ENCODE data around the gene TGFB2. TPM values are rescaled to one million over a fixed set of nuclear protein-coding genes. Genes with fewer than 3 reads are reported as not detected.
A peak's percentile ranks its signal among the peaks of the same experiment; 100 is the strongest.

Gene TGFB2
- total and polyA plus RNA-seq, 8 donors, result 0.35 to 13.6 (median 2.3) TPM; not detected in 1

DNA sequence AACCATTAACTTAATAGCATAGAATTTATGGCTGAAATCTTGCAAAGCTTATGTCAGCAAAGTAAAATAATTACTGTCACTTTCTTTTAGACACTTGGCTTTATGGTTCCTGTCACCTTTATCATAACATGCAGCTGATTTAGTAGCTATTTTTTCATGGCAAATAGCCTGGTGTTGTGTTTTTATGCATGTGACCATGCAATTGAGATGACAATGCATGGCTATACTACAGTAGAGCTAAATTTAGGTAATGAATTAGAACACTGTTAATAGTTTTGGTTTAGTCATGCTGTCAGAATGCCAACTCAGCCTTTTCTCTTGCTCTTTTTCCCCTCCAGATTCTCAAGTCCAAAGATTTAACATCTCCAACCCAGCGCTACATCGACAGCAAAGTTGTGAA, 88.6 kb downstream of the TGFB2 start:
- no peak overlapping the region for H3K4me3 ChIP-seq
- WGBS, 5 donors, result 75 to 97% (median 92%) methylated on average over 2 of the region's 2 CpGs
- peak in 1 of 2 donors; percentile 26 for DNase-seq
- H3K36me3 ChIP-seq, result no peaks in the 10 kb centered on the region
- intact Hi-C loops (cut with DNase I; ENCODE audit: low total_unique reads), result no loop called here
- no peak overlapping the region for H3K27ac ChIP-seq
- no peaks in the 10 kb centered on the region for H3K9me3 ChIP-seq
- no peaks in the 10 kb centered on the region for H3K27me3 ChIP-seq
- peaks cover 0 to 5% (median 0%) of the 10 kb centered on the region in 4 donors for H3K4me1 ChIP-seq
- TF ChIP-seq POLR2AphosphoS5 (IDR thresholded peaks at IDR 0.05) (no peak), CTCF (IDR thresholded peaks at IDR 0.05) (no peak), POLR2A (IDR thresholded peaks at IDR 0.05) (no peak), EP300 (IDR thresholded peaks at IDR 0.05) (no peak)

- intact Hi-C loops (cut with DNase I; ENCODE audit: low total_unique reads), result no loop called here
- peaks cover 0 to 5% (median 0%) of the 10 kb centered on the region in 4 donors for H3K4me1 ChIP-seq
- no peak for DNase-seq
- 80 to 93% (median 90%) methylated on average over 5 of the region's 5 CpGs for WGBS, 5 donors
- no peaks in the 10 kb centered on the region for H3K36me3 ChIP-seq
- H3K4me3 ChIP-seq, result no peak overlapping the region
- H3K27ac ChIP-seq, result no peak overlapping the region
- H3K9me3 ChIP-seq, result no peaks in the 10 kb centered on the region
- no peaks in the 10 kb centered on the region for H3K27me3 ChIP-seq
- TF ChIP-seq EP300 (IDR thresholded peaks at IDR 0.05) (no peak), CTCF (IDR thresholded peaks at IDR 0.05) (no peak), POLR2A (IDR thresholded peaks at IDR 0.05) (no peak), POLR2AphosphoS5 (IDR thresholded peaks at IDR 0.05) (no peak)
These were observed 90.4 kb downstream of the TGFB2 start for GRCh38 chr1:218435528-218435927.

DNA sequence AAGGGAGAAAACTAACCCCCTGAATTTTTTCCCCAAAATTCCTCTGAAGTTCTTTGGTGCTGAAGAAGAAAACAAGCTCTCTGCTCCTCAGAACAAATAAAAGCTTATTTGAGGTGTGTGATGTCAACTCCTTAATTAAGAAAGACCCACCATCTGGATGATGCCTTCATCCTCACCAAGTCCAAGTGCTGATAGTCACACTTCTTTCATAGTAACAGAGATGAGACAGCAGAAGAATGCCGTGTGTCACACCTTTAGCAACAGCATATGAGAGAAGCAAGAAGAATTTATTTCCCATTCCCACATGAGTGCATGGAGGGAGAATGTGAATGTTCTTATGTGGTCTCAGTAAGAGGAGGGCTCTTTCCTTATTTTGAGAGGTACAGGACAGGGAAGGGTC, 91.2 kb downstream of the TGFB2 start:
- intact Hi-C loops (cut with DNase I; ENCODE audit: low total_unique reads), result no loop called here
- no peaks in the 10 kb centered on the region for H3K9me3 ChIP-seq

DNA sequence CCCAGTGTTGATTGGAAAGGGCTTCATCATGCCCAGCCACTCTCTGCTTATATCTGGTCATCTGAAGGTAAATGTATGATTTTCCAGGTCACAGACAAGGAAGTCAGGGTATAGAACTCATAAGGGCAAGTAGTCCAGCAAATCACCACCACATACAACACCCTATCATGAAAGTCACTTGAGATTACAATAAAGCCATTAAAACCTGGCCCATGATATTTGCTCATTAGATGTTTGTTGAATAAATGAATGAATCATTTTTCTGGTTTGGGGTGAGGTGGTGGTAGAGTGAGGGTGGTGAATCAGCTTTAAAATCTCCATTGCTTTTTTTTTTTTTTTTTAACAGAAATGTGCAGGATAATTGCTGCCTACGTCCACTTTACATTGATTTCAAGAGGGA, 91.9 kb downstream of the TGFB2 start:
- Histone ChIP-seq H3K4me3 (no peak overlapping the region), H3K9me3 (no peaks in the 10 kb centered on the region), H3K4me1 (peaks cover 0 to 5% (median 0%) of the 10 kb centered on the region in 4 donors), H3K36me3 (no peaks in the 10 kb centered on the region), H3K27me3 (no peaks in the 10 kb centered on the region), H3K27ac (no peak overlapping the region)
- intact Hi-C loops (cut with DNase I; ENCODE audit: low total_unique reads), result no loop called here
- DNase-seq, result no peak
- WGBS, 5 donors, result 46 to 78% (median 58%) methylated on average over 1 of the region's 1 CpG
- TF ChIP-seq POLR2AphosphoS5 (IDR thresholded peaks at IDR 0.05) (peak in 1 of 3 donors; percentile 60), EP300 (IDR thresholded peaks at IDR 0.05) (no peak)

More for the DNA sequence above, 91.2 kb downstream of the TGFB2 start:
- DNase-seq, result no peak
- no peak overlapping the region for H3K27ac ChIP-seq
- WGBS, 5 donors, result 77 to 97% (median 95%) methylated on average over 1 of the region's 1 CpG
- H3K4me1 ChIP-seq, result peaks cover 0 to 5% (median 0%) of the 10 kb centered on the region in 4 donors
- no peak for TF ChIP-seq EP300 (IDR thresholded peaks at IDR 0.05)
- no peak for TF ChIP-seq POLR2AphosphoS5 (IDR thresholded peaks at IDR 0.05)
- TF ChIP-seq POLR2A (IDR thresholded peaks at IDR 0.05), result no peak
- no peak for TF ChIP-seq CTCF (IDR thresholded peaks at IDR 0.05)
- no peaks in the 10 kb centered on the region for H3K27me3 ChIP-seq
- H3K4me3 ChIP-seq, result no peak overlapping the region
- H3K36me3 ChIP-seq, result no peaks in the 10 kb centered on the region

- no peak overlapping the region for H3K27ac ChIP-seq
- no peak for TF ChIP-seq CTCF (IDR thresholded peaks at IDR 0.05)
- no peak for TF ChIP-seq POLR2AphosphoS5 (IDR thresholded peaks at IDR 0.05)
- TF ChIP-seq EP300 (IDR thresholded peaks at IDR 0.05), result no peak
- TF ChIP-seq POLR2A (IDR thresholded peaks at IDR 0.05), result no peak
- intact Hi-C loops (cut with DNase I; ENCODE audit: low total_unique reads), result no loop called here
- no peaks in the 10 kb centered on the region for H3K36me3 ChIP-seq
- H3K9me3 ChIP-seq, result no peaks in the 10 kb centered on the region
- no peaks in the 10 kb centered on the region for H3K27me3 ChIP-seq
- peak in 1 of 2 donors; percentile 41 for DNase-seq
- no peak overlapping the region for H3K4me3 ChIP-seq
- 71 to 76% (median 75%) methylated on average over 9 of the region's 9 CpGs for WGBS, 5 donors
- peaks cover 0 to 5% (median 0%) of the 10 kb centered on the region in 4 donors for H3K4me1 ChIP-seq
These were observed 94.6 kb downstream of the TGFB2 start for GRCh38 chr1:218439541-218440295.

Measured in stomach (tissue), 9 donors.